ENCODE data around the gene FAHD1. TPM values are rescaled to one million over a fixed set of nuclear protein-coding genes. Genes with fewer than 3 reads are reported as not detected.

Gene FAHD1
- total and polyA plus RNA-seq, 9 donors, result 11.0 to 22.1 (median 16.5) TPM

DNA sequence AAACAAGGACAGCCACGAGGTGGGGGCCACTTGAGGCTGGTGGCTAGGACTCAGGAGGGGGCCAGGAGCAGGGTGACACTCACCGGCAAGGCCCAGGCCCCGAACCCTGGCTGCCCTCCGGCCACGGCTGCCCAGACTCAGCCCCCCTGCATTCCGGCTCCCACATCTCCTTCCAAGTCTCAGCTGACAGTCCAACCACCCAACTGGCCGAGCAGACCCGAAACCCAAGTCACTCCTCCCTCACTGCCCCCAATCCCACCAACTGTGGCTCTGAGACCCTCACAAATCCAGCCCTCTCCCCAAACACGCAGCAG lies 9.8 kb upstream of the FAHD1 start:
- Histone ChIP-seq H3K27ac (no peak overlapping the region), H3K4me3 (no peak overlapping the region), H3K4me1 (ENCODE audit: insufficient read depth) (no peaks in the 10 kb centered on the region), H3K27me3 (no peaks in the 10 kb centered on the region), H3K9me3 (no peaks in the 10 kb centered on the region), H3K36me3 (no peaks in the 10 kb centered on the region)
- intact Hi-C loops (cut with DNase I), result no loop called here
- DNase-seq, result no peak
- TF ChIP-seq, protein P1, sequence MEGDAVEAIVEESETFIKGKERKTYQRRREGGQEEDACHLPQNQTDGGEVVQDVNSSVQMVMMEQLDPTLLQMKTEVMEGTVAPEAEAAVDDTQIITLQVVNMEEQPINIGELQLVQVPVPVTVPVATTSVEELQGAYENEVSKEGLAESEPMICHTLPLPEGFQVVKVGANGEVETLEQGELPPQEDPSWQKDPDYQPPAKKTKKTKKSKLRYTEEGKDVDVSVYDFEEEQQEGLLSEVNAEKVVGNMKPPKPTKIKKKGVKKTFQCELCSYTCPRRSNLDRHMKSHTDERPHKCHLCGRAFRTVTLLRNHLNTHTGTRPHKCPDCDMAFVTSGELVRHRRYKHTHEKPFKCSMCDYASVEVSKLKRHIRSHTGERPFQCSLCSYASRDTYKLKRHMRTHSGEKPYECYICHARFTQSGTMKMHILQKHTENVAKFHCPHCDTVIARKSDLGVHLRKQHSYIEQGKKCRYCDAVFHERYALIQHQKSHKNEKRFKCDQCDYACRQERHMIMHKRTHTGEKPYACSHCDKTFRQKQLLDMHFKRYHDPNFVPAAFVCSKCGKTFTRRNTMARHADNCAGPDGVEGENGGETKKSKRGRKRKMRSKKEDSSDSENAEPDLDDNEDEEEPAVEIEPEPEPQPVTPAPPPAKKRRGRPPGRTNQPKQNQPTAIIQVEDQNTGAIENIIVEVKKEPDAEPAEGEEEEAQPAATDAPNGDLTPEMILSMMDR (IDR thresholded peaks at IDR 0.05), result no peak
- TF ChIP-seq POLR2A (IDR thresholded peaks at IDR 0.05) (no peak), EP300 (IDR thresholded peaks at IDR 0.05) (no peak)
- 91 to 92% (median 92%) methylated on average over 7 to 9 of the region's 9 CpGs for WGBS, 3 donors

DNA sequence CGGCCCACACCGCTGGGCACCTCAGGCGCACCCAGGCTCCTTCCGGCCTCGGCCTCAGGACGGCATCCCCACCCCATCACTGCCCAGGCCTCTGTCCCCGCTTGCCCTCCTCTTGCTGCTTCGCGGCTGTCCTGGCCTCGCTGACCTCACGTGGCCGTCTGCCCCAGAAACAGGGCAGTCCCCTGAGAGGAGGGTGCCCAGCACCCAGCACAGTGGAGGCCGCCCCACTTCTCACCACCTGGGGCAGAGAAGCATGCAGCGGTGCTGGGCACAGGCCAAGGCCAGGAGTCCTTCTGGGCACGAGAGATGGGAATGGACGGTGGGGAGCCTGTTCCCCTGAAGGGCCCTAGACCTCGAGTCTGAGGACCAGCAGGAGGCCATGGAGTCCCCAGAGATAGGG lies 9.3 kb upstream of the FAHD1 start:
- H3K27me3 ChIP-seq, result no peaks in the 10 kb centered on the region
- H3K4me3 ChIP-seq, result no peak overlapping the region
- H3K9me3 ChIP-seq, result no peaks in the 10 kb centered on the region
- no peaks in the 10 kb centered on the region for H3K36me3 ChIP-seq
- no peaks in the 10 kb centered on the region for H3K4me1 ChIP-seq (ENCODE audit: insufficient read depth)
- H3K27ac ChIP-seq, result no peak overlapping the region
- TF ChIP-seq EP300 (IDR thresholded peaks at IDR 0.05), result no peak
- TF ChIP-seq, protein P1 (IDR thresholded peaks at IDR 0.05), result no peak
- TF ChIP-seq POLR2A (IDR thresholded peaks at IDR 0.05), result no peak
- DNase-seq, result no peak
- WGBS, 3 donors, result 89 to 94% (median 91%) methylated on average over 17 of the region's 17 CpGs
- intact Hi-C loops (cut with DNase I), result no loop called here

DNA sequence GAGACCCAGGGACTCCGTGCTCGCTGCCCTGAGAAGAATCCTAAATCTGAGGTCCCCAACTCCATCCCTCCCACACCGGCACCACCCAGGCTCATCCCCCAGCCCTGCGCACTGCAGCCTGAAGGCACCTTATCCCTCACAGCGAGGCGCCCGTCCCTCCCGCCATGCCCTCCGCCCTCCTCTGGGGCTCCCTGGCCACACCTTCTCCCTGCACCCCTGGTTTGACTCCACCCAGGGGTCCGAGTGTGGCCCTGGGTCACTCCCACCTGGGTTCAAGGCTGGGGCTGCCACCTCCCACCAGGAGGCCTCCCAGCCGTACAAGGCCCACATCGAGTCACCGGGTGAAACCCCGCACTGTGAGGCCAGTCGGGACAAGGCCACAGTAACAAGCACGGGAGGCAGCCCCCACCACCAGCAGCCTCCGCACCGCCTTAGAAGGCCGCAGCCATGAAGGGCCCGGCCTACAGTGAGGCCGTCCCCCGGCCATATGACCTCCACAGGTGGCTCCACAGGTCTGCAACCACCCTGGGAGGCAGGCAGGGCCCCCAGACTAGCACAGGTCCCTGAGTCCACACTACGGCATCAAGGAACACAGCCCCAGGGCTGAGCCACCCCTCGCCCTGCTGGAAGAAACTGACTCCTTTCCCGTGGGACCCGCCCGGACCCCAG lies 8.7 kb upstream of the FAHD1 start:
- DNase-seq, result peak in 1 of 5 donors; percentile 32
- H3K27ac ChIP-seq, result no peak overlapping the region
- H3K27me3 ChIP-seq, result no peaks in the 10 kb centered on the region
- no peak overlapping the region for H3K4me3 ChIP-seq
- no peaks in the 10 kb centered on the region for H3K9me3 ChIP-seq
- 88 to 94% (median 92%) methylated on average over 24 to 27 of the region's 27 CpGs for WGBS, 3 donors
- no peaks in the 10 kb centered on the region for H3K4me1 ChIP-seq (ENCODE audit: insufficient read depth)
- TF ChIP-seq, protein P1 (IDR thresholded peaks at IDR 0.05), result no peak
- no peak for TF ChIP-seq POLR2A (IDR thresholded peaks at IDR 0.05)
- no peak for TF ChIP-seq EP300 (IDR thresholded peaks at IDR 0.05)
- H3K36me3 ChIP-seq, result no peaks in the 10 kb centered on the region
- intact Hi-C loops (cut with DNase I), result no loop called here

DNA sequence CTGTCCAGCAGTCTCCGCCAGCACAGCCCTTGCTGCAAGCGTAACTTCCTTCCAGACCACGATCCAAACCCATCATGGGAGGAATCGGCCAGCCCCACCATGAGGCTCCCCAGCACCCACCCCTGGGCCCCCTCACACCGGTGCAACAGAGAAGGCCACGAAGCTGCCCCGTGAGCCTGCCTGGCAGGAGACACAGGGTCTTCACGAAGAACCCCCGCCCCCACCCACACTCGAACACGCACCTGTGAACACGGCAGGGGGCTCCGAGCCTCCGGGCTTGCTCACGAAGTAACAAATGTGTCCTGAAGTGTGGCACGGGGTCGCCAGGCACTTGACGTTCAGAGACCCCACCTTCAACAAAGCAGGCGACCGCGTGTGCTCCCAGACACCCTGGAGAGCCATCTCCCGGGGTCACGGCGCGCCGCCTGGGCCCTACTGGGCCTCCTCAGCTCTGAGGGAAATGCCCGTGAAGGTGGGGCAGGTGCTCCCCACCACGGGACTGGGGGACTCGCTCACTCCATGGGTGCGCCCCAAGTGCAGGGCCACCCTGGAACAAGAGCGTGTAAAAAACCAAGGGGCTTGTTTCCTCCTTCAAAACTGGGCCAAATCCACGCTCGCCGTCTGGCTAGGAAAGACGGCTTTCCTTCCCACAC lies 8.0 kb upstream of the FAHD1 start:
- intact Hi-C loops (cut with DNase I), result no loop called here
- 90 to 93% (median 91%) methylated on average over 28 to 35 of the region's 35 CpGs for WGBS, 3 donors
- TF ChIP-seq EP300 (IDR thresholded peaks at IDR 0.05) (no peak), POLR2A (IDR thresholded peaks at IDR 0.05) (no peak)
- no peaks in the 10 kb centered on the region for H3K4me1 ChIP-seq (ENCODE audit: insufficient read depth)
- no peaks in the 10 kb centered on the region for H3K27me3 ChIP-seq
- H3K36me3 ChIP-seq, result no peaks in the 10 kb centered on the region
- no peak overlapping the region for H3K27ac ChIP-seq
- no peak overlapping the region for H3K4me3 ChIP-seq
- DNase-seq, result peak in 2 of 5 donors; percentile 17 to 23
- no peaks in the 10 kb centered on the region for H3K9me3 ChIP-seq

DNA sequence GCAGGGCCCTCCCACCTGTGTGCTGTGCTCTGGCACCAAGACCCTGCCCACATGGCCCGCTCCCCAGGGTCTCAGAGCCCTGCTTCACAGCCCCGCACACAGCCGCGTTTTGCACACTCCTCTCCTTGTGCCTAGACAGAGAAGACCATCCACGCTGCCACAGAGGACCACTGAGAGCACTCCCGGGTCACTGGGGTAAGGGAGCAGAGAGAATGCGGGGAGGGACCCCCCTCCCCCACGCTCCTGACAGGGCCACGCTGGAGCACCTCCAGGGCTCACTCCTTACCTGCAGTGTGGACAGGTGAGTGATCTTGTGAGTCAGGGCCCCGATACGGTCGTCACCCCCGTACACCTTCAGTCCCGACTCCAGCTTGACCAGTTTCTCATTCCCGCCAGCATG lies 7.4 kb upstream of the FAHD1 start:
- Histone ChIP-seq H3K9me3 (no peaks in the 10 kb centered on the region), H3K36me3 (no peaks in the 10 kb centered on the region)
- intact Hi-C loops (cut with DNase I), result no loop called here

More for the DNA sequence above, 7.4 kb upstream of the FAHD1 start:
- no peak overlapping the region for H3K27ac ChIP-seq
- no peaks in the 10 kb centered on the region for H3K4me1 ChIP-seq (ENCODE audit: insufficient read depth)
- no peak overlapping the region for H3K4me3 ChIP-seq
- TF ChIP-seq EP300 (IDR thresholded peaks at IDR 0.05) (no peak), POLR2A (IDR thresholded peaks at IDR 0.05) (no peak)
- TF ChIP-seq, protein P1 (IDR thresholded peaks at IDR 0.05), result no peak
- no peaks in the 10 kb centered on the region for H3K27me3 ChIP-seq
- peak in 1 of 5 donors; percentile 29 for DNase-seq
- WGBS, 3 donors, result 91 to 92% (median 92%) methylated on average over 15 of the region's 15 CpGs
